ENCODE results near the gene RIT2.
A peak's percentile ranks its signal among the peaks of the same experiment; 100 is the strongest.

The RIT2 gene

GRCh38 chr18:42792731-42793130 lies 322.8 kb downstream of the RIT2 start:
- ATAC-seq: no peak

GRCh38 chr18:42784632-42785031 lies 330.9 kb downstream of the RIT2 start:
- TF ChIP-seq CSDC2 (CRISPR knock-in tag; IDR thresholded peaks at IDR 0.05) (no peak), ISL1 (CRISPR knock-in tag; IDR thresholded peaks at IDR 0.05) (peak; percentile 66), ESRRG (CRISPR knock-in tag; IDR thresholded peaks at IDR 0.05) (no peak), ZNF70 (CRISPR knock-in tag; IDR thresholded peaks at IDR 0.05) (no peak)
- TF ChIP-seq, protein P1, sequence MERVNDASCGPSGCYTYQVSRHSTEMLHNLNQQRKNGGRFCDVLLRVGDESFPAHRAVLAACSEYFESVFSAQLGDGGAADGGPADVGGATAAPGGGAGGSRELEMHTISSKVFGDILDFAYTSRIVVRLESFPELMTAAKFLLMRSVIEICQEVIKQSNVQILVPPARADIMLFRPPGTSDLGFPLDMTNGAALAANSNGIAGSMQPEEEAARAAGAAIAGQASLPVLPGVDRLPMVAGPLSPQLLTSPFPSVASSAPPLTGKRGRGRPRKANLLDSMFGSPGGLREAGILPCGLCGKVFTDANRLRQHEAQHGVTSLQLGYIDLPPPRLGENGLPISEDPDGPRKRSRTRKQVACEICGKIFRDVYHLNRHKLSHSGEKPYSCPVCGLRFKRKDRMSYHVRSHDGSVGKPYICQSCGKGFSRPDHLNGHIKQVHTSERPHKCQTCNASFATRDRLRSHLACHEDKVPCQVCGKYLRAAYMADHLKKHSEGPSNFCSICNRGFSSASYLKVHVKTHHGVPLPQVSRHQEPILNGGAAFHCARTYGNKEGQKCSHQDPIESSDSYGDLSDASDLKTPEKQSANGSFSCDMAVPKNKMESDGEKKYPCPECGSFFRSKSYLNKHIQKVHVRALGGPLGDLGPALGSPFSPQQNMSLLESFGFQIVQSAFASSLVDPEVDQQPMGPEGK (CRISPR knock-in tag; IDR thresholded peaks at IDR 0.05; ENCODE audit: borderline replicate concordance): no peak
- TF ChIP-seq, protein P2, sequence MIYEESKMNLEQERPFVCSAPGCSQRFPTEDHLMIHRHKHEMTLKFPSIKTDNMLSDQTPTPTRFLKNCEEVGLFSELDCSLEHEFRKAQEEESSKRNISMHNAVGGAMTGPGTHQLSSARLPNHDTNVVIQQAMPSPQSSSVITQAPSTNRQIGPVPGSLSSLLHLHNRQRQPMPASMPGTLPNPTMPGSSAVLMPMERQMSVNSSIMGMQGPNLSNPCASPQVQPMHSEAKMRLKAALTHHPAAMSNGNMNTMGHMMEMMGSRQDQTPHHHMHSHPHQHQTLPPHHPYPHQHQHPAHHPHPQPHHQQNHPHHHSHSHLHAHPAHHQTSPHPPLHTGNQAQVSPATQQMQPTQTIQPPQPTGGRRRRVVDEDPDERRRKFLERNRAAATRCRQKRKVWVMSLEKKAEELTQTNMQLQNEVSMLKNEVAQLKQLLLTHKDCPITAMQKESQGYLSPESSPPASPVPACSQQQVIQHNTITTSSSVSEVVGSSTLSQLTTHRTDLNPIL (CRISPR knock-in tag; IDR thresholded peaks at IDR 0.05; ENCODE audit: low read depth): peak; percentile 48; the same call in 1 of the 2 replicates
- ATAC-seq: no peak

More at GRCh38 chr18:42792731-42793130, 322.8 kb downstream of the RIT2 start:
- TF ChIP-seq ISL1 (CRISPR knock-in tag; IDR thresholded peaks at IDR 0.05) (peak; percentile 48), ZNF8 (CRISPR knock-in tag; IDR thresholded peaks at IDR 0.05) (no peak), ZNF565 (CRISPR knock-in tag; conservative IDR thresholded peaks at IDR 0.05; ENCODE audit: low read depth) (no peak)

GRCh38 chr18:42782929-42783328 lies 332.6 kb downstream of the RIT2 start:
- ATAC-seq: no peak
- TF ChIP-seq ZNF565 (CRISPR knock-in tag; conservative IDR thresholded peaks at IDR 0.05; ENCODE audit: low read depth) (no peak), BACH2 (CRISPR knock-in tag; IDR thresholded peaks at IDR 0.05; ENCODE audit: borderline replicate concordance) (no peak), OSR1 (CRISPR knock-in tag; IDR thresholded peaks at IDR 0.05) (no peak)
- TF ChIP-seq, protein P3, sequence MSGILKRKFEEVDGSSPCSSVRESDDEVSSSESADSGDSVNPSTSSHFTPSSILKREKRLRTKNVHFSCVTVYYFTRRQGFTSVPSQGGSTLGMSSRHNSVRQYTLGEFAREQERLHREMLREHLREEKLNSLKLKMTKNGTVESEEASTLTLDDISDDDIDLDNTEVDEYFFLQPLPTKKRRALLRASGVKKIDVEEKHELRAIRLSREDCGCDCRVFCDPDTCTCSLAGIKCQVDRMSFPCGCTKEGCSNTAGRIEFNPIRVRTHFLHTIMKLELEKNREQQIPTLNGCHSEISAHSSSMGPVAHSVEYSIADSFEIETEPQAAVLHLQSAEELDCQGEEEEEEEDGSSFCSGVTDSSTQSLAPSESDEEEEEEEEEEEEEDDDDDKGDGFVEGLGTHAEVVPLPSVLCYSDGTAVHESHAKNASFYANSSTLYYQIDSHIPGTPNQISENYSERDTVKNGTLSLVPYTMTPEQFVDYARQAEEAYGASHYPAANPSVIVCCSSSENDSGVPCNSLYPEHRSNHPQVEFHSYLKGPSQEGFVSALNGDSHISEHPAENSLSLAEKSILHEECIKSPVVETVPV (CRISPR knock-in tag; IDR thresholded peaks at IDR 0.05): no peak
- TF ChIP-seq, protein P1 (CRISPR knock-in tag; IDR thresholded peaks at IDR 0.05; ENCODE audit: borderline replicate concordance): no peak

DNA sequence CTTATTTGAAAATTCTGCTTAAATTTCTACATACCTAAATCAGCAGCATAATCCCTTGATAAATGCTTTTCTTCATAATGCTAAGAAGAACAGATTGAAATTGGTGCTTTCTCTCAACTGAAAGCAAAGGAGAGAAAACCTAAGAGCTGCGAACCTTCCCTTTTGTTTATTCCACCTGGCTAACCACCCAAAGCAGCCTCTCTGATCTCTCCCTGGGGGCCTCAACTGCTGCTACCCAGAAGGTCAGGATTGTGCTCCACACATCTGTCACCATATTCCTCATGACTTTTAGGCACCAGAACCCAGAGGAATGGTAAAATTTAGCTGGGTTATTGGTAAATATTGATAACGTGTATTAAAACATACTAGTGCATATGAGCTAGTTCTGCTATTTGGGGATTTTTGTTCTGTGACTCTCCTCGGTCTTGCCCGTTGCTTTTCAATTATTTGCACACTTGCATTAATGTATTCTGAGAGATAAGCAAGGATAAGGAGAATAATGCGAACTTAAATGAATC lies 334.1 kb downstream of the RIT2 start:
- no peak for TF ChIP-seq ARNTL (CRISPR knock-in tag; IDR thresholded peaks at IDR 0.05; ENCODE audit: borderline replicate concordance, low read depth)
- TF ChIP-seq PPARA (CRISPR knock-in tag; IDR thresholded peaks at IDR 0.05; ENCODE audit: borderline replicate concordance): no peak
- no peak for TF ChIP-seq SNAI2 (CRISPR knock-in tag; IDR thresholded peaks at IDR 0.05)
- no peak for TF ChIP-seq TCF4 (CRISPR knock-in tag; IDR thresholded peaks at IDR 0.05; ENCODE audit: borderline replicate concordance)
- no peak for TF ChIP-seq ZC3H10 (CRISPR knock-in tag; IDR thresholded peaks at IDR 0.05)
- TF ChIP-seq, protein P3 (CRISPR knock-in tag; IDR thresholded peaks at IDR 0.05): no peak
- no peak for TF ChIP-seq ZFP3 (CRISPR knock-in tag; IDR thresholded peaks at IDR 0.05)
- no peak for TF ChIP-seq TSHZ2 (CRISPR knock-in tag; IDR thresholded peaks at IDR 0.05)
- TF ChIP-seq CSDC2 (CRISPR knock-in tag; IDR thresholded peaks at IDR 0.05): no peak
- TF ChIP-seq ZNF70 (CRISPR knock-in tag; IDR thresholded peaks at IDR 0.05): no peak
- TF ChIP-seq ISL1 (CRISPR knock-in tag; IDR thresholded peaks at IDR 0.05): no peak
- TF ChIP-seq ESRRG (CRISPR knock-in tag; IDR thresholded peaks at IDR 0.05): no peak
- TF ChIP-seq ZNF8 (CRISPR knock-in tag; IDR thresholded peaks at IDR 0.05): no peak
- no peak for TF ChIP-seq OSR1 (CRISPR knock-in tag; IDR thresholded peaks at IDR 0.05)
- no peak for TF ChIP-seq BACH2 (CRISPR knock-in tag; IDR thresholded peaks at IDR 0.05; ENCODE audit: borderline replicate concordance)
- TF ChIP-seq, protein P2 (CRISPR knock-in tag; IDR thresholded peaks at IDR 0.05; ENCODE audit: low read depth): no peak
- TF ChIP-seq ZFP30 (CRISPR knock-in tag; IDR thresholded peaks at IDR 0.05): no peak
- no peak for ATAC-seq

Data from SK-N-SH treated with all-trans-retinoic acid at 6 μM for 48 hours (cell line).